Limb (tissue), 2 donors: ENCODE measurements around the gene SLC35E4.

Source experiments
- DNase-seq, 2 donors: peaks; one replicate each; pipeline ENCODE4 v3.0.0-alpha.2; 2016; ENCODE audit errors: extremely low spot score in 2 of 2

The SLC35E4 gene

GRCh38 chr22:30691204-30691603 lies 55.6 kb downstream of the SLC35E4 start:
- DNase-seq, result no peak

- DNase-seq, result peak; percentile 43 to 81
These were observed 58.6 kb downstream of the SLC35E4 start for GRCh38 chr22:30694171-30694639.

GRCh38 chr22:30694640-30695350 lies 59.2 kb downstream of the SLC35E4 start, which contains the start of gene OSBP2:
Gene OSBP2, plus strand, starts transcription at chr22:30694874. Its CDS starts 36 bp downstream, at chr22:30694910.
- peak in 1 of 2 donors; percentile 78 for DNase-seq

GRCh38 chr22:30695351-30695851 lies 59.8 kb downstream of the SLC35E4 start:
- DNase-seq, result peak in 1 of 2 donors; percentile 40

- no peak for DNase-seq
These were observed 60.5 kb downstream of the SLC35E4 start for GRCh38 chr22:30695871-30696655.
